Activated CD8-positive, alpha-beta memory T cell treated with anti-CD3 and anti-CD28 coated beads, Interleukin-2, amount 10 ng/mL, durations not matched to agents 7 days and 5 days (primary cell): ENCODE results near the gene COL24A1. TPM values are rescaled to one million over a fixed set of nuclear protein-coding genes. Genes with fewer than 3 reads are reported as not detected.
"Not testable (repeated sequence)": the region's sequence is repeated elsewhere in the genome, so short reads cannot be mapped to it uniquely, and the experiment has no call there.

ENCODE experiments used
- ATAC-seq: fragments of 150-1000 bp; cut with Tn5 transposase; one replicate; pipeline ENCODE4 v1.10.0; 2021; ENCODE audit warnings: moderate library complexity
- CTCF ChIA-PET: fragments of 350-600 bp; sonication (Branson Sonifier 250); formaldehyde crosslinking; loops from one replicate; lab custom pipeline; 2021; ENCODE audit warnings: antibody characterized with exemption; lab: Charles Lee
- DNase-seq: peaks from one replicate; pipeline ENCODE4 v3.0.0-alpha.2; 2020
- H3K27ac Mint-ChIP-seq: one replicate; pipeline ENCODE4 v1.8.0; 2021; ENCODE audit warnings: mild to moderate bottlenecking, mixed read lengths
- H3K27me3 Mint-ChIP-seq: one replicate; pipeline ENCODE4 v1.8.0; 2021; ENCODE audit warnings: mixed read lengths
- H3K36me3 Mint-ChIP-seq: one replicate; pipeline ENCODE4 v1.8.0; 2021; ENCODE audit warnings: mild to moderate bottlenecking, mixed read lengths
- H3K4me1 Mint-ChIP-seq: one replicate; pipeline ENCODE4 v1.8.0; 2021; ENCODE audit warnings: mixed read lengths
- H3K4me3 Mint-ChIP-seq: one replicate; pipeline ENCODE4 v1.8.0; 2021; ENCODE audit warnings: mild to moderate bottlenecking, moderate library complexity, mixed read lengths
- H3K9me3 Mint-ChIP-seq: one replicate; pipeline ENCODE4 v1.8.0; 2022; ENCODE audit warnings: low read depth, mixed read lengths
- total RNA-seq, 2 experiments: library from RNA; stranded (reverse); gene quantifications; one replicate each; pipeline ENCODE4 v1.2.3, GENCODE V29; 2021

COL24A1 gene
- total RNA-seq, 2 experiments from 2014 or later, result not detected

DNA sequence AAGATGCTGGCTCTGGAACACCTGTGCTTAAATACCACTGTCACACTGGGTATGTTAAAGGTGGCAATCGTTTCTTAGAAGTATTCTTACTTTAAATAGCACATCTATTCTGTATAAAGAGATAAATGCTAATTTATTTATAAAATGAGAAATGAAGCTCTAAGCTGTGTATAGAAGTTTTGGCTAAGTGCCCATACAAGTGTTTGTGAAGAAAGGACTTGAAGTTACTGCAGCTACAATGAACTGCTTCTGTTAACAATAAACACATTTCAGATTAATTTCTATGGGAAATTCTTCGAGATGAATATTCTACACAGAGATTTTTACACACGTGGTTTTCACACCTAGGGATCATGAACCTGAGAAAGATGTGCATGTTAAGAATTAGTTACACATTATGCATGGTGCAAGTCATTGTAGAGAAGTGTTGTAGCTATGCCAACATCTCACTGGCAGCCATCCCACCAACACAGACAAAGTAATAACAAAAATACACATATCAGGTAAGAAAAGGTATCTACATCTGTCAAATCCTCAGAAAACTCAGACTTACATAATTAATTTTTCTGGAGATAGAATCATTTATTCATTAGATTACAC is 16.2 kb downstream of the COL24A1 start:
- CTCF ChIA-PET, result no interaction called here
- H3K36me3 Mint-ChIP-seq, result no peaks in the 10 kb centered on the region
- H3K9me3 Mint-ChIP-seq, result no peaks in the 10 kb centered on the region
- H3K27me3 Mint-ChIP-seq, result no peaks in the 10 kb centered on the region
- H3K27ac Mint-ChIP-seq, result no peak overlapping the region
- H3K4me1 Mint-ChIP-seq, result no peaks in the 10 kb centered on the region
- ATAC-seq, result no peak
- no peak overlapping the region for H3K4me3 Mint-ChIP-seq
- no peak for DNase-seq

DNA sequence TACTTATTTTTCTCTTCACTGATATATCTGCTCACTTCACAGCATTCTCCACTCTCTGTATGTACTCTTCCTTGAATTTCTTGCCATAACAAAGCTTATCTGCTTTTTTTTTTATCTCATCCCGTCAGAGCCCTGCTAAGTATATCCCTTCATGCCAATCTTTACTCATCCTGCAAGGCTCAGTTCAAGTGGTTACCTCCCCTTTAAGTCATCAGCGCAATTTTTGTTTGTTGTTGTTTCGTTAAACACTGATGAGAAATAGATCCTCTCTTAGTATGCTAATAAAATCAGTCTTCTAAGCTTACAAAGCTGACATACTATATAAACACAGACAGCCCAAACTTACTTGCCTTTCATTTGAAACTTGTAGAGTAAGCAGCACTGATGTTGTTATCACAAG is 17.8 kb downstream of the COL24A1 start:
- H3K9me3 Mint-ChIP-seq, result no peaks in the 10 kb centered on the region
- no peaks in the 10 kb centered on the region for H3K36me3 Mint-ChIP-seq
- H3K4me3 Mint-ChIP-seq, result no peak overlapping the region
- no peaks in the 10 kb centered on the region for H3K27me3 Mint-ChIP-seq
- no peaks in the 10 kb centered on the region for H3K4me1 Mint-ChIP-seq
- H3K27ac Mint-ChIP-seq, result no peak overlapping the region
- ATAC-seq, result no peak
- CTCF ChIA-PET, result no interaction called here
- DNase-seq, result no peak

DNA sequence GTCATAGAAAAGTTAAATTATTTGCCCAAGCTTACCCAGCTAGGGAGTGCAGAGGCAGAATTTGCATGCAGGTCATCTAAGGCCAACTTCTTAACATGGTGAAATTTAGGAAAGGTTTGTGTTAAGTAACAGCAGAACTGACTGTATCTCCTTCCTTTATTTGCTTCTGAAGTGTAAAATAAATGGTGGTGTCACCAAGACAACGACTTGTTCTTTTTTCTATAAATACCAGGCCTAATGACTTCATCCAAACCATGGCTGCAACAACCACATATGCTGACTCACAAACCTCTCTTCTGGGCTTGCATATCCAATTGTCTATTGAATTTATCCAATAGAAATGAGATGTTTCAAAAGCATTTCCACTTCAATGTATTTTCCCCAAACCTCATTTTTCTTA is 19.1 kb downstream of the COL24A1 start:
- no peak for DNase-seq
- CTCF ChIA-PET, result no interaction called here
- no peak for ATAC-seq
- Mint-ChIP-seq H3K4me1 (no peaks in the 10 kb centered on the region), H3K36me3 (no peaks in the 10 kb centered on the region), H3K27me3 (no peaks in the 10 kb centered on the region), H3K27ac (no peak overlapping the region), H3K9me3 (no peaks in the 10 kb centered on the region), H3K4me3 (no peak overlapping the region)

DNA sequence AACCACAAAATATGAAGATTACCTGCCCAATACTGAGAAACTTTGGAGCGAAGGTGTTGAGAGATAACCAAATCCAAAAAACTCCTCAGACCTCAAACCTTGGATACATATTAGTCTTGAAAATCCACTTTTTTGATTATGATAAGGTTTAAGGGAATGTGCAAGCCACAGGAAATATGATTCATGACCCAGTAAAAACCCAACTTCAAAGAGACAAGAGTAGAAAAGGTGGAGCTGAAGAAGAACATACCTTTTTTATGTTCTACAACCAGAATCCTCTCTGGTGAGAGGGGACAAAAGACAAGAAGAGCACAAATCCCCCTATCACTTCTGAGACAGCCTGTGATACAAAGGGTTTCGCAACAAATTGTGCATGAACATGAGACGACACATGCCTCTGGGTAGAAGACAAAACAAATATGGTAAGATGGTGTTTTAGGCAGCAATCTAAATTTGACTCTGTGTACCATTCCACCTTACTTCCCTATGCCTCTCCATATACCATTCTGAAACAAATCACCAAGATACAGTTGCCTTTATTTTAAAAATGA is 37.3 kb downstream of the COL24A1 start:
- H3K9me3 Mint-ChIP-seq, result no peaks in the 10 kb centered on the region
- ATAC-seq (no peak), DNase-seq (no peak)
- no peak overlapping the region for H3K27ac Mint-ChIP-seq
- CTCF ChIA-PET, result no interaction called here
- H3K4me1 Mint-ChIP-seq, result peaks cover 6% of the 10 kb centered on the region
- no peaks in the 10 kb centered on the region for H3K36me3 Mint-ChIP-seq
- no peak overlapping the region for H3K4me3 Mint-ChIP-seq
- H3K27me3 Mint-ChIP-seq, result no peaks in the 10 kb centered on the region

DNA sequence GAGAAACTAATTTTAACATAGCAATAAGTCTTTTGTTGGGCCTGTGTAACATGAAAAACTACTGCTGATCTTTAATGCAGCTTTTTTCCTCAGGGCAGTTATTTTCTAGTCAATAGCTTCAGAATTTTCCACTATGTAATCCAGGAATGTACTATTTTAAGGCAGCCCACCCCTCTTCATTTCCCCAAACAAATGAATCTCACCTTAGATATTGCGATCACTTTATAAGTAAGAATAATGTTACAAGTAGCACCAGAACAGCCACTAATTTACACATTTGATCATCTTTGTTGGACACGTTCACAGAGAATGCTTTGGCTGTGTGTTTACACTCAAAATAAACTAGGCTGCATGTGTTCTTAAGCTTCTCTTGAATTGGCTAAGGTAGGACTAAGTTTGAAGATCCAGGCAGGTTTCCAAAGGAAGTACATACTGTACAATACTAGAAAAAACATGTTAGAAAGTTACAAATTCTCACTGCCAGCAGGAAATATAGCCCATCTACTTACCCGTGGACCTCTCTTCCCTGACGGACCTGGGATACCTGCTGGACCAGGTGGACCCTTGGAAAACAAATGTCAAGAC is 41.7 kb downstream of the COL24A1 start:
- no peak overlapping the region for H3K27ac Mint-ChIP-seq
- H3K27me3 Mint-ChIP-seq, result no peaks in the 10 kb centered on the region
- CTCF ChIA-PET, result no interaction called here
- ATAC-seq, result no peak
- no peaks in the 10 kb centered on the region for H3K9me3 Mint-ChIP-seq
- H3K4me3 Mint-ChIP-seq, result no peak overlapping the region
- H3K36me3 Mint-ChIP-seq, result no peaks in the 10 kb centered on the region
- no peak for DNase-seq
- peaks cover 6% of the 10 kb centered on the region for H3K4me1 Mint-ChIP-seq

DNA sequence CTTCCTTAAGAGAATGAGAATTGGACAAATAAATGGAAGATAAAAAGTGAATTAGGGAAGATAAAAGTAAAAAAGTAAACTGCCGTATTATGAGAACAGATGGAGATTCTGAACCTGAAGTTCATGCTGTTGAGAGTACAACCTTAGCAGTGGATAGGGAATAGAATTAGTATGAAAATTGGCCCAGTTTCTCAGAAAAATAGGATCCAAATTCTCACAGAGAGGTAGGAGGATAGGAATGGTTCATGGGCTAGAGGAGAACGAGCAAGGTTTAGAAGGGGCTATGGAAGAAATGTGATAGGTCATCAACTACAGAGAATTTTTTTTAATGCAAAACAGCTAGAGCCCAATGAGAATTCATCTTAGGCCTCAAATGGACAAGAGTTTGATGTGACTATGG is 42.3 kb downstream of the COL24A1 start:
- no peak for ATAC-seq
- Mint-ChIP-seq H3K27me3 (no peaks in the 10 kb centered on the region), H3K4me3 (no peak overlapping the region), H3K36me3 (no peaks in the 10 kb centered on the region), H3K9me3 (no peaks in the 10 kb centered on the region), H3K27ac (no peak overlapping the region), H3K4me1 (peaks cover 6% of the 10 kb centered on the region)
- CTCF ChIA-PET, result interaction anchor here (0.7 kb wide), 1 partner anchor 589 kb away, joined by 3 read pairs; no protein-coding TSS in a partner anchor
- no peak for DNase-seq

DNA sequence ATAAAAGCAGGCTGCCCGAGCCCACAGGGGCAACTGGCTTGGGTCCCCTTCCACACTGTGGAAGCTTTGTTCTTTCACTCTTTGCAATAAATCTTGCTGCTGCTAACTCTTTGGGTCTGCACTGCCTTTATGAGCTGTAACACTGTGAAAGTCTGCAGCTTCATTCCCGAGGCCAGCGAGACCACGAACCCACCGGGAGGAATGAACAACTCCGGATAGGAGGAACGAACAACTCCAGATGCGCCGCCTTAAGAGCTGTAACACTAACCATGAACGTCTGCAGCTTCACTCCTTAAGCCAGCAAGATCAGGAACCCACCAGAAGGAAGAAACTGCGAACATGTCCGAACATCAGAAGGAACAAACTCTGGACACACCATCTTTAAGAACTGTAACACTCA is 45.0 kb downstream of the COL24A1 start:
- CTCF ChIA-PET, H3K36me3 Mint-ChIP-seq, H3K27me3 Mint-ChIP-seq, ATAC-seq, H3K9me3 Mint-ChIP-seq, H3K27ac Mint-ChIP-seq, H3K4me1 Mint-ChIP-seq, H3K4me3 Mint-ChIP-seq, DNase-seq: not testable (repeated sequence)

DNA sequence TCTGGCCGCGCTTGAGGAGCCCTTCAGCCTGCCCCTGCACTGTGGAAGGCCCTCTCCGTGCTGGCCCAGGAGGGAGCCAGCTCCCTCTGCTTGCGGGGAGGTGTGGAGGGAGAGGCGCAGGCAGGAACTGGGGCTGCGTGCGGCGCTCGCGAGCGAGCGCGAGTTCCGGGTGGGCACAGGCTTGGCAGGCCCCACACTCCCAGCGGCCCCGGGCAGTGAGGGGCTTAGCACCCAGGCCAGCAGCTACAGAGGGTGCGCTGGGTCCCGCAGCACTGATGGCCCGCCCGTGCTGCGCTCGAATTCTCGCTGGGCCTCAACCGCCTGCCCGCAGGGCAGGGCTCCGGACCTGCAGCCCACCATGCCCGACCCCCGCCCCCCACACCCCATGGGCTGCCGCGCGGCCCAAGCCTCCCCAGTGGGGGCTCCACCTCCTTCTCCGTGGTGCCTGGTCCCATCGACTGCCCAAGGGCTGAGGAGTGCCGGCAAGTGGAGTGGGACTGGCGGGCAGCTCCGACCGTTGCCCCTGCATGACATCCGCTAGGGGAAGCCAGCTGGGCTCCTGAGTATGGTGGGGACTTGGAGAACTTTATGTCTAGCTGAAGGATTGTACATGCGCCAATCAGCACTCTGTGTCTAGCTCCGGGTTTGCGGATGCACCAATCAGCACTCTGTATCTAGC is 46.0 kb downstream of the COL24A1 start:
- no peaks in the 10 kb centered on the region for H3K9me3 Mint-ChIP-seq
- no peak overlapping the region for H3K27ac Mint-ChIP-seq
- H3K4me1 Mint-ChIP-seq, result no peaks in the 10 kb centered on the region
- no peaks in the 10 kb centered on the region for H3K27me3 Mint-ChIP-seq
- no peak for ATAC-seq
- DNase-seq, result no peak
- H3K4me3 Mint-ChIP-seq, result no peak overlapping the region
- CTCF ChIA-PET, result no interaction called here
- no peaks in the 10 kb centered on the region for H3K36me3 Mint-ChIP-seq

DNA sequence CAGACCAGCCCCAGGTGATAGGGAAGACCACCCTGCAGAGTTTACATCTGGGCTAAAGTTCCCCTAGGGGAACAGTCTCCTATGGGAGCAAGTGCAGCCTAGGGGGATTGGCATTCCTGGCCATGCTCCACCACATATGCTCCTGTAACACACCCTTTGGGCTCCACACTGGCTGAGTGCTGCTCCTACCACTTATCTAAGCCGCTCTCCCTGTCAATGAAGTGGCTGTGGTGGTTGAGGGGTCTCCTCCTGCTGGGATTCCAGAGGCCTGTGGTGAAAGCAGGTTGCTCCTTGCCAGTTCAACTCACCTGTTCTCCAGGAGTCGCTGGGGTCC is 51.1 kb downstream of the COL24A1 start:
- CTCF ChIA-PET, result no interaction called here
- Mint-ChIP-seq H3K4me1 (no peaks in the 10 kb centered on the region), H3K9me3 (no peaks in the 10 kb centered on the region), H3K27ac (no peak overlapping the region), H3K27me3 (no peaks in the 10 kb centered on the region), H3K4me3 (no peak overlapping the region), H3K36me3 (no peaks in the 10 kb centered on the region)
- DNase-seq, result no peak
- no peak for ATAC-seq

DNA sequence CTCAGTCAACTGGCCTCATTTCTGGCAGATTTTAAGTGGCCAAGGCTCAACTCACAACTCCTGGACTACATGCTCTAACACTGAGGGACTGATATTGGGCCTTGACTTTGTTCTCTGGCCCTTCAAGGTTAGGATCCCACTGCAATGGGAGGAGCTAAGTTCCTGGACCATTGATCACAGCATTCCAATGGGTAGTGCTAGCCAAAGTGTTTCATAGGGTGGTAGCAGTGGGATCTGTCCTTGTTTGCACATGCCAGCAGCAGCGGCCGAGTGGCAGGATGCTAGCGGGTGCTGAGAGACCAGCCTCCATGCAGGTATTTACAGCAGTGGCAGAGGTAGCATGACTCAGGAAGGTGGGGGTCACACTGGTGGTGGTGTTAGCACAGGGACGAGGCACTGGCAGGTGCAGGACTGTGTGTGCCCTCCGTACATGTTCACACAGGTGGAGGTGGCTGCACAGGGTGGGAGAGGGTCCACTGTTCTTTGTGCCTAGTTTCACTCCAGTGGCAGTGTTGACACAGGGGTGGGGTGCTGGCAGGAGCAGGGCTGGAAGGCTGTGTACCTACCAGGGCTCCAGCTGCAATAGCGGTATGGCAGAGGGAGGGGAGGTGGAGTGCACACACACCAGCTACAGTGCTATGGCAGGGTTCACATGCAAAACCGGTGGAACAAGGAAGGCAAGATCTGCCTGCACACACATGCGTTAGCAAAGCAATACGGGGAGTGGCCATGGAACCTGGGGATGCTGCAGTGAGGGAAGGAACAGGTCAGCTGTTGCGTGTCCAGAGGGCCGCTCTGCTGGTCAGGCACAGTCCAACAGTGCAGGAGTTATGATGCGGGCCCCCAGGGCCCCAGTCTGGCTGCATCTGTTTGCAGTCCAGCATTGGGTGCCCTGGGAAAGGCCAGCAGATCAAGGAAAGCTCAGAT is 51.7 kb downstream of the COL24A1 start:
- H3K9me3 Mint-ChIP-seq, result no peaks in the 10 kb centered on the region
- H3K36me3 Mint-ChIP-seq, result no peaks in the 10 kb centered on the region
- ATAC-seq (no peak), DNase-seq (no peak)
- CTCF ChIA-PET, result no interaction called here
- no peak overlapping the region for H3K4me3 Mint-ChIP-seq
- no peaks in the 10 kb centered on the region for H3K4me1 Mint-ChIP-seq
- H3K27me3 Mint-ChIP-seq, result no peaks in the 10 kb centered on the region
- H3K27ac Mint-ChIP-seq, result no peak overlapping the region

DNA sequence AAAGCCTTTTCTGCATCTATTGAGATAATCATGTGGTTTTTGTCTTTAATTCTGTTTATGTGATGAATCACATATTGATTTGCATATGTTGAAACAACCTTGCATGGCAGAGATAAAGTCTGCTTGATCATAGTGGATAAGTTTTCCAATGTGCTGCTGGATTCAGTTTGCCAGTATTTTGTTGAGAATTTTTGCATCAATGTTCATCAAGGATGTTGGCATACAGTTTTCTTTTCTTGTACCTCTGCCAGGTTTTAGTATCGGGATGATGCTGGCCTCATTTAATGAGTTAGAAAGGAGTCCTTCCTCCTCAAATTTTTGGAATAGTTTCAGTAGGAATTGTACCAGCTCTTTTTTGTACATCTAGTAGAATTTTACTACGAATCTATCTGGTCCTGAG is 55.0 kb downstream of the COL24A1 start:
- CTCF ChIA-PET, result no interaction called here

DNA sequence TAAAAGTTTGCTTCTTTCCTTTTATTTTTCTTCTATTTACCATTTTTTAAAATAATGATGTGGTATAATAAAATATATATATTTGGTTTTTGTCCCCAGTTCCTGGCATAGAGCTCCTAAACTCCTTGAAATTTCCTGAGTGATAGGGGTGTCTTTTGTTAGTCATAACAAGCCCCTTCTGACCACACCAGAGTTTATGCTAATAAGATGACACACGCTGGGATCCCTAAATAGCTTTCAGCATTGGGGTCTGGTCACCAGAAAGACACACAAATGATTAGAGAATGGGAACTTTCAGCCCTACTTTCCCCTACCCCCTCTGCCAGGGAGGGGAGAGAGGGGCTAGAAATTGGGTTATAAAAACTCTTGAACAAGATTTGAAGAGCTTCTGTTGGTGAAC is 56.2 kb downstream of the COL24A1 start:
- CTCF ChIA-PET, result no interaction called here
- Mint-ChIP-seq H3K4me3 (no peak overlapping the region), H3K27me3 (no peaks in the 10 kb centered on the region), H3K4me1 (no peaks in the 10 kb centered on the region), H3K36me3 (no peaks in the 10 kb centered on the region), H3K9me3 (no peaks in the 10 kb centered on the region), H3K27ac (no peak overlapping the region)
- DNase-seq, result no peak
- ATAC-seq, result no peak

More for the DNA sequence above, 55.0 kb downstream of the COL24A1 start:
- no peak for DNase-seq
- no peak overlapping the region for H3K27ac Mint-ChIP-seq
- no peaks in the 10 kb centered on the region for H3K36me3 Mint-ChIP-seq
- H3K4me1 Mint-ChIP-seq, result no peaks in the 10 kb centered on the region
- no peak overlapping the region for H3K4me3 Mint-ChIP-seq
- no peak for ATAC-seq
- no peaks in the 10 kb centered on the region for H3K9me3 Mint-ChIP-seq
- H3K27me3 Mint-ChIP-seq, result no peaks in the 10 kb centered on the region

DNA sequence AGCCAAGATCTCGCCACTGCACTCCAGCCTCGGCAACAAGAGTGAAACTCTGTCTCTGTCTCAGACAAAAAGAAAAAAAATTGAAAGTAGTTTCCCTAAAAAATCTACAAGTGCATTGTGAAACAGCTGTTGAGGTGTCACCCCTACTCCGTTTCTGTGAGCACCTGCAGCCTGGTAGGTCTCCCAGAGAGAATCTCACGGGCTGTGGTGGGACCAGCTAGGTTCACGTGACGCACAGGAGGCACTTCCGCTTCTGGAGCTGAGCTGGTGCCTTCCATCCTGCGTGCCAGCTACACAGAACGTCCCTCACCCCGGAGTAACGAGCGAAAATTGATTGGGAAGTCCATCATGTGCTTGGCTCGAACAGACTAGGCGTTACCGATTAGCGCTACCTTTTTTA is 66.8 kb downstream of the COL24A1 start:
- CTCF ChIA-PET, result no interaction called here
- no peaks in the 10 kb centered on the region for H3K4me1 Mint-ChIP-seq
- no peaks in the 10 kb centered on the region for H3K36me3 Mint-ChIP-seq
- no peak for ATAC-seq
- H3K4me3 Mint-ChIP-seq, result no peak overlapping the region
- H3K27ac Mint-ChIP-seq, result no peak overlapping the region
- no peaks in the 10 kb centered on the region for H3K27me3 Mint-ChIP-seq
- no peak for DNase-seq
- no peaks in the 10 kb centered on the region for H3K9me3 Mint-ChIP-seq
